Calu3 (cell line): Measurements from ENCODE around the gene PCBD1. TPM values are rescaled to one million over a fixed set of nuclear protein-coding genes. Genes with fewer than 3 reads are reported as not detected.

Experiments used
- BruUV-seq: library from RNA; stranded (reverse); fragments of 400-500 nt; replicated peaks from 2 replicates; lab custom pipeline; 2021; lab: Mats Ljungman, UMichigan
- CTCF ChIA-PET: fragments of 300-600 bp; sonication (Branson Sonifier 250); formaldehyde crosslinking; loops from one replicate; lab custom pipeline; 2022; ENCODE audit warnings: antibody characterized with exemption; lab: Charles Lee
- DNase-seq: peaks from one replicate; pipeline ENCODE4 v3.0.0; 2022
- H3K27ac Mint-ChIP-seq: one replicate; pipeline ENCODE4 v1.8.0; 2022; ENCODE audit warnings: mixed read lengths; ENCODE audit not compliant: unreplicated experiment
- H3K27me3 Mint-ChIP-seq: one replicate; pipeline ENCODE4 v1.8.0; 2022; ENCODE audit warnings: mixed read lengths; ENCODE audit not compliant: unreplicated experiment
- H3K36me3 Mint-ChIP-seq: one replicate; pipeline ENCODE4 v1.8.0; 2022; ENCODE audit warnings: mild to moderate bottlenecking, moderate library complexity, mixed read lengths; ENCODE audit not compliant: insufficient read depth, unreplicated experiment
- H3K4me1 Mint-ChIP-seq: one replicate; pipeline ENCODE4 v1.8.0; 2022; ENCODE audit warnings: mild to moderate bottlenecking, low read depth, mixed read lengths; ENCODE audit not compliant: unreplicated experiment
- H3K4me3 Mint-ChIP-seq: one replicate; pipeline ENCODE4 v1.8.0; 2022; ENCODE audit warnings: mild to moderate bottlenecking, low read depth, moderate library complexity, mixed read lengths; ENCODE audit not compliant: unreplicated experiment
- H3K9me3 Mint-ChIP-seq: one replicate; pipeline ENCODE4 v1.8.0; 2022; ENCODE audit warnings: low read depth, mixed read lengths; ENCODE audit not compliant: unreplicated experiment
- intact Hi-C: fragments of 100-400 bp; cut with micrococcal nuclease; formaldehyde crosslinking; loops from one replicate; pipeline ENCODE4 v1.10.0; 2022; ENCODE audit not compliant: unreplicated experiment
- total RNA-seq: library from RNA; stranded (reverse); gene quantifications from 2 replicates; pipeline ENCODE4 v1.2.3, GENCODE V29; 2022
- TF ChIP-seq, protein P1 (sequence below): fragments of 200-600 bp; IDR thresholded peaks from one replicate; pipeline ENCODE4 v1.8.0; 2022; ENCODE audit warnings: antibody characterized with exemption; ENCODE audit not compliant: unreplicated experiment

The PCBD1 gene
- total RNA-seq, 1 experiment from 2014 or later: 193 TPM

GRCh38 chr10:70892631-70893030, 4.3 kb upstream of the PCBD1 start:
- DNase-seq: no peak
- TF ChIP-seq, protein P1, sequence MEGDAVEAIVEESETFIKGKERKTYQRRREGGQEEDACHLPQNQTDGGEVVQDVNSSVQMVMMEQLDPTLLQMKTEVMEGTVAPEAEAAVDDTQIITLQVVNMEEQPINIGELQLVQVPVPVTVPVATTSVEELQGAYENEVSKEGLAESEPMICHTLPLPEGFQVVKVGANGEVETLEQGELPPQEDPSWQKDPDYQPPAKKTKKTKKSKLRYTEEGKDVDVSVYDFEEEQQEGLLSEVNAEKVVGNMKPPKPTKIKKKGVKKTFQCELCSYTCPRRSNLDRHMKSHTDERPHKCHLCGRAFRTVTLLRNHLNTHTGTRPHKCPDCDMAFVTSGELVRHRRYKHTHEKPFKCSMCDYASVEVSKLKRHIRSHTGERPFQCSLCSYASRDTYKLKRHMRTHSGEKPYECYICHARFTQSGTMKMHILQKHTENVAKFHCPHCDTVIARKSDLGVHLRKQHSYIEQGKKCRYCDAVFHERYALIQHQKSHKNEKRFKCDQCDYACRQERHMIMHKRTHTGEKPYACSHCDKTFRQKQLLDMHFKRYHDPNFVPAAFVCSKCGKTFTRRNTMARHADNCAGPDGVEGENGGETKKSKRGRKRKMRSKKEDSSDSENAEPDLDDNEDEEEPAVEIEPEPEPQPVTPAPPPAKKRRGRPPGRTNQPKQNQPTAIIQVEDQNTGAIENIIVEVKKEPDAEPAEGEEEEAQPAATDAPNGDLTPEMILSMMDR: no peak
- H3K9me3 Mint-ChIP-seq: no peaks in the 10 kb centered on the region
- H3K4me1 Mint-ChIP-seq: no peaks in the 10 kb centered on the region
- no TSS peak for BruUV-seq
- H3K27me3 Mint-ChIP-seq: peaks cover 25% of the 10 kb centered on the region
- H3K36me3 Mint-ChIP-seq: peaks cover 12% of the 10 kb centered on the region
- H3K4me3 Mint-ChIP-seq: no peak overlapping the region
- intact Hi-C loops: no loop called here
- no peak overlapping the region for H3K27ac Mint-ChIP-seq
- CTCF ChIA-PET: interaction anchor here (0.7 kb wide), 1 partner anchor 392 kb away, joined by 3 read pairs; no protein-coding TSS in a partner anchor

DNA sequence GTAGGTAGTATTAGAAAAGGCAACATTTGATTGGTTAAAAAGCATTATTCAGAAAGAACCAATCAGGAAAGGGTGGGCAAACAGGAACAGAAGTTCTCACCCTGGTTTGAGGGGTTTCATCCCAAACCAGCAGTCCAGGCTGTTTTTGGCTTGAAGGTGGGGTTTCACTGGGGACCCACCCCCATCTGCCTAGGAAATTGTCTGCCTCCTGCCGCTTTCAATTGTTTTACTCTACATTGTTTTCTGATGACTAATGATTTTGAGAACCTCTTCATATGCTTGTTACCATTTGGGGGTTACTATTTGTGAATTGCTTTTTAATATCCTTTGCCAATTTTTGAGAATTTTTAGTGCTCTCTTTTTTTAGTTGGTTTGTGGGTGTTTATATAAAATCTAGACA, 3.3 kb upstream of the PCBD1 start:
- no peaks in the 10 kb centered on the region for H3K9me3 Mint-ChIP-seq
- CTCF ChIA-PET: no interaction called here
- DNase-seq: no peak

DNA sequence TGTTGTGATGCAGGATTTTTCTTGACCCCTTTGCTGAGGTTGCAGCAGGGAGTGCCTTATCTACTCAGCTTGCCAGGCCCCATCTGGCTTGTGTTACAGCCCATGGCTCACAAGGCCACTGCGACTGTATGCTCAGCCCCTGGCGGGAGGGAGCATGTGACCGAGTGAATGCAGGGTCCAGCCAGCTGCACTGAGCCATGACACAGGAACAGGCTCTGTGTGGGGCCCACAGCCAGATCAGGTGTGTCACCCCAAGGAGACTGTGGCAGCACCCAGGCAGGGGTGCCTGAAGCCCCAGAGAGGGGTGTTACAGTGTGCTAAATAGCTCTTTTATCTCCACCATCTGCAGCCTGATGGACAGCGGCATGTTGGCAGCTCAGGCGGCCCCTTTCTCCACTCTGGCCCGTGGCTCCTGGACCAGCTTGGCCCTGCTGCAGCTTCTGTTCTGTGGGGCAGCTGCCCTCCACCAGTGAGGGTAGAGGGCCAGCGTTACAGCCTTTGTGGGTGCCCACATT, 2.6 kb upstream of the PCBD1 start:
- CTCF ChIA-PET: interaction anchor here (0.8 kb wide), 1 partner anchor 100 kb away, joined by 3 read pairs; no protein-coding TSS in a partner anchor
- peaks cover 25% of the 10 kb centered on the region for H3K27me3 Mint-ChIP-seq
- BruUV-seq: no TSS peak
- no peak for DNase-seq
- TF ChIP-seq, protein P1: no peak
- H3K27ac Mint-ChIP-seq: no peak overlapping the region
- intact Hi-C loops: no loop called here
- peaks cover 18% of the 10 kb centered on the region for H3K36me3 Mint-ChIP-seq
- H3K9me3 Mint-ChIP-seq: no peaks in the 10 kb centered on the region
- H3K4me3 Mint-ChIP-seq: no peak overlapping the region
- no peaks in the 10 kb centered on the region for H3K4me1 Mint-ChIP-seq

More for the DNA sequence above, 3.3 kb upstream of the PCBD1 start:
- intact Hi-C loops: no loop called here
- Mint-ChIP-seq H3K36me3 (peaks cover 18% of the 10 kb centered on the region), H3K4me3 (no peak overlapping the region), H3K27ac (no peak overlapping the region), H3K27me3 (peaks cover 25% of the 10 kb centered on the region), H3K4me1 (no peaks in the 10 kb centered on the region)
- TF ChIP-seq, protein P1: no peak
- no TSS peak for BruUV-seq

DNA sequence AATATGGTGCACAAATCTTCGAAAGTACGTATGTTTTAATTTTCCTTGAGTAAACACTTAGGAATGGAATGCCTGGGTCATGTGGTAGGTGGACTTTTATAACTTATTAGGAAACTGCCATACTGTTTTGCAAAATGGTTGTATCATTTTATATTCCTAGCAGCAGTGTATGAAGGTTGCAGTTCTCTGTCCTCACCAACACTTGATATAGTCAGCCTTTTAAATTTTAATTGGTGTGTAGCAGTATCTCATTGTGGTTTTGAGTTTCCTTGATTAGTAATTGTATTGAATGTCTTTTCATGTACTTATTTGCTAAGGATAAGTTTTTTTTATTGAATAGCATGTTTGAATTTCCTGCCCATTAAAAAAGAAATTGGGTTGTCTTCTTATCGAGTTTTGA, 926 bp upstream of the PCBD1 start:
- BruUV-seq: no TSS peak
- H3K9me3 Mint-ChIP-seq: no peaks in the 10 kb centered on the region
- TF ChIP-seq, protein P1: no peak
- H3K36me3 Mint-ChIP-seq: peaks cover 31% of the 10 kb centered on the region
- intact Hi-C loops: no loop called here
- CTCF ChIA-PET: no interaction called here
- DNase-seq: no peak
- H3K4me1 Mint-ChIP-seq: no peaks in the 10 kb centered on the region
- H3K27me3 Mint-ChIP-seq: peaks cover 19% of the 10 kb centered on the region
- no peak overlapping the region for H3K27ac Mint-ChIP-seq
- no peak overlapping the region for H3K4me3 Mint-ChIP-seq
